ENCODE data around the gene CDH24. TPM values are rescaled to one million over a fixed set of nuclear protein-coding genes. Genes with fewer than 3 reads are reported as not detected.
"Not testable (repeated sequence)": the region's sequence is repeated elsewhere in the genome, so short reads cannot be mapped to it uniquely, and the experiment has no call there.

The CDH24 gene
- total RNA-seq, 1 experiment from 2014 or later, result 9.0 TPM

GRCh38 chr14:23005451-23006187 lies 51.7 kb downstream of the CDH24 start:
- TF ChIP-seq TCF7L2 (IDR thresholded peaks at IDR 0.05; ENCODE audit: low read depth, low read length) (no peak), SIN3A (IDR thresholded peaks at IDR 0.05; ENCODE audit: borderline replicate concordance, insufficient read depth, low read depth, low read length) (no peak), REST (IDR thresholded peaks at IDR 0.05; ENCODE audit: insufficient read depth in 1 of 2, low read depth in 2 of 2, low read length in 1 of 2) (no peak), POLR2AphosphoS5 (IDR thresholded peaks at IDR 0.05; ENCODE audit: low read depth, low read length) (no peak), CTCF (IDR thresholded peaks at IDR 0.05) (no peak)
- H3K4me3 ChIP-seq (ENCODE audit: low read depth in 2 of 2, low read length in 2 of 2), result peak overlapping the region; percentile 66 to 76; a peak in 3 of 4 replicates
- CTCF ChIA-PET, result interaction anchor here (1.0 to 1.1 kb wide), 3 partner anchors 12 to 63 kb away, joined by 3 to 4 read pairs (median 4); no protein-coding TSS in a partner anchor
- H3K9me3 ChIP-seq (ENCODE audit: control insufficient read depth, insufficient read depth, low read depth, low read length), result no peaks in the 10 kb centered on the region
- in situ Hi-C loops (cut with HindIII; ENCODE audit: low pct_unique_long_range_greater_than_20kb, low sequenced_read_pairs), result no loop called here
- H3K27me3 ChIP-seq (ENCODE audit: control insufficient read depth, insufficient read depth, low read length), result no peaks in the 10 kb centered on the region
- H3K4me1 ChIP-seq (ENCODE audit: control insufficient read depth, insufficient read depth, low read length), result peaks cover 22% of the 10 kb centered on the region
- H3K27ac ChIP-seq (ENCODE audit: low read length), result peak overlapping the region; percentile 97
- ATAC-seq (no peak), DNase-seq (ENCODE audit: low read depth, low spot score) (no peak)
- intact Hi-C loops (cut with micrococcal nuclease; ENCODE audit: unreplicated experiment), result no loop called here
- POLR2A ChIA-PET, result no interaction called here
- BruUV-seq (replicated peaks), result TSS peak; percentile 10
- H3K36me3 ChIP-seq (ENCODE audit: control insufficient read depth, insufficient read depth, low read length), result no peaks in the 10 kb centered on the region; the same call in 1 of the 2 replicates

- H3K4me3 ChIP-seq (ENCODE audit: low read depth in 2 of 2, low read length in 2 of 2); in situ Hi-C loops (cut with HindIII; ENCODE audit: low pct_unique_long_range_greater_than_20kb, low sequenced_read_pairs); H3K27me3 ChIP-seq (ENCODE audit: control insufficient read depth, insufficient read depth, low read length); DNase-seq (ENCODE audit: low read depth, low spot score); H3K9me3 ChIP-seq (ENCODE audit: control insufficient read depth, insufficient read depth, low read depth, low read length); H3K27ac ChIP-seq (ENCODE audit: low read length); intact Hi-C loops (cut with micrococcal nuclease; ENCODE audit: unreplicated experiment); ATAC-seq; BruUV-seq (replicated peaks); H3K36me3 ChIP-seq (ENCODE audit: control insufficient read depth, insufficient read depth, low read length); CTCF ChIA-PET: not testable (repeated sequence)
- H3K4me1 ChIP-seq (ENCODE audit: control insufficient read depth, insufficient read depth, low read length), result peaks cover 19% of the 10 kb centered on the region
- POLR2A ChIA-PET, result interaction anchor here (0.7 kb wide), 1 partner anchor 38 kb away, joined by 7 read pairs; the partner anchor contains the start of gene PSMB11
Observed at GRCh38 chr14:23004274-23004673, 53.0 kb downstream of the CDH24 start.

GRCh38 chr14:23002592-23002991 lies 54.7 kb downstream of the CDH24 start:
- H3K9me3 ChIP-seq (ENCODE audit: control insufficient read depth, insufficient read depth, low read depth, low read length), result no peaks in the 10 kb centered on the region
- no TSS peak for BruUV-seq (replicated peaks)
- DNase-seq (ENCODE audit: low read depth, low spot score), result no peak
- ATAC-seq, result no peak
- TF ChIP-seq TCF7L2 (IDR thresholded peaks at IDR 0.05; ENCODE audit: low read depth, low read length), result no peak
- no peak for TF ChIP-seq SIN3A (IDR thresholded peaks at IDR 0.05; ENCODE audit: borderline replicate concordance, insufficient read depth, low read depth, low read length)
- TF ChIP-seq POLR2AphosphoS5 (IDR thresholded peaks at IDR 0.05; ENCODE audit: low read depth, low read length), result no peak
- no peak for TF ChIP-seq REST (IDR thresholded peaks at IDR 0.05; ENCODE audit: insufficient read depth in 1 of 2, low read depth in 2 of 2, low read length in 1 of 2)
- TF ChIP-seq CTCF (IDR thresholded peaks at IDR 0.05), result no peak
- H3K27ac ChIP-seq (ENCODE audit: low read length), result no peak overlapping the region
- H3K4me1 ChIP-seq (ENCODE audit: control insufficient read depth, insufficient read depth, low read length), result peaks cover 13% of the 10 kb centered on the region
- in situ Hi-C loops (cut with HindIII; ENCODE audit: low pct_unique_long_range_greater_than_20kb, low sequenced_read_pairs), result no loop called here
- intact Hi-C loops (cut with micrococcal nuclease; ENCODE audit: unreplicated experiment), result no loop called here
- ChIA-PET CTCF (no interaction called here), POLR2A (no interaction called here)
- no peaks in the 10 kb centered on the region for H3K27me3 ChIP-seq (ENCODE audit: control insufficient read depth, insufficient read depth, low read length)
- no peak overlapping the region for H3K4me3 ChIP-seq (ENCODE audit: low read depth in 2 of 2, low read length in 2 of 2)
- H3K36me3 ChIP-seq (ENCODE audit: control insufficient read depth, insufficient read depth, low read length), result no peaks in the 10 kb centered on the region; the same call in 1 of the 2 replicates
